Spleen (tissue), 7 donors: ENCODE measurements around the gene PRSS23.

Source experiments
- CTCF ChIP-seq, 11 experiments: fragments of 200-600 bp in 7 of 11; fragments of 450-650 bp in 4 of 11; sonication (generic) in 4 of 11; IDR thresholded peaks in 8 of 11; conservative IDR thresholded peaks in 3 of 11; 1 replicate in 7 of 11; 2 replicates in 4 of 11; pipeline versions ENCODE4 v1.4.0 to v1.8.0; 2016 to 2021; ENCODE audit warnings: antibody characterized with exemption in 11 of 11, inconsistent platforms in 4 of 11, mild to moderate bottlenecking in 1 of 11
- POLR2A ChIP-seq, 3 donors: fragments of 450-650 bp; IDR thresholded peaks; one replicate each; pipeline ENCODE4 v1.5.1; 2017; ENCODE audit warnings: antibody characterized with exemption in 3 of 3, mild to moderate bottlenecking in 1 of 3
- donor health status: DM: no; HTN: no; CAD: no; lungs with moderate emphysema.
- donor health status: DM: no; HTN: no; CAD: no.
- donor health status: DM: no; HTN: no; CAD: no.

GRCh38 chr11:86804951-86805350 lies 4.6 kb downstream of the PRSS23 start:
- TF ChIP-seq POLR2A (IDR thresholded peaks at IDR 0.05) (no peak), CTCF (IDR thresholded peaks at IDR 0.05 in 8 of 11, conservative IDR thresholded peaks at IDR 0.05 in 3 of 11) (no peak)
